GM13976 (cell line): ENCODE results near the gene ABCC2.

ENCODE experiments used
- DNase-seq: peaks from one replicate; pipeline ENCODE4 v3.0.0; 2012; ENCODE audit warnings: low spot score
- CTCF ChIP-seq: IDR thresholded peaks from 2 replicates; pipeline ENCODE4 v1.5.1; 2012; ENCODE audit warnings: borderline replicate concordance, mild to moderate bottlenecking; ENCODE audit not compliant: insufficient read depth; ENCODE audit errors: extremely low read depth, missing control alignments, control extremely low read depth
- in situ Hi-C: fragments of 300-500 bp; cut with MboI; formaldehyde crosslinking; loops from one replicate; pipeline ENCODE4 v1.12.0; 2022; ENCODE audit warnings: low sequenced_read_pairs, mixed read lengths, inconsistent platforms; ENCODE audit not compliant: unreplicated experiment

Gene ABCC2

GRCh38 chr10:99760321-99760720 is 22.1 kb upstream of the ABCC2 start:
- TF ChIP-seq CTCF = no peak
- DNase-seq = no peak
- in situ Hi-C loops = no loop called here

GRCh38 chr10:99761365-99761764 is 21.1 kb upstream of the ABCC2 start:
- no peak for TF ChIP-seq CTCF
- no peak for DNase-seq
- in situ Hi-C loops = no loop called here

- in situ Hi-C loops = no loop called here
- DNase-seq = peak; percentile 63
- no peak for TF ChIP-seq CTCF
Observed at GRCh38 chr10:99765672-99766301, 16.7 kb upstream of the ABCC2 start.

GRCh38 chr10:99766302-99766681 is 16.1 kb upstream of the ABCC2 start:
- DNase-seq = peak; percentile 41
- TF ChIP-seq CTCF = no peak
- in situ Hi-C loops = no loop called here

GRCh38 chr10:99767901-99768300 is 14.5 kb upstream of the ABCC2 start:
- TF ChIP-seq CTCF = no peak
- in situ Hi-C loops = no loop called here

GRCh38 chr10:99768556-99768955 is 13.9 kb upstream of the ABCC2 start:
- in situ Hi-C loops = no loop called here
- DNase-seq = no peak
- no peak for TF ChIP-seq CTCF

More at GRCh38 chr10:99767901-99768300, 14.5 kb upstream of the ABCC2 start:
- DNase-seq = no peak
